ENCODE results near the gene DHODH. TPM values are rescaled to one million over a fixed set of nuclear protein-coding genes. Genes with fewer than 3 reads are reported as not detected.

DHODH gene
- total and polyA plus RNA-seq, 2 of the 13 experiments (the other 11 are each of a cell fraction or from before 2014, with no cell fraction given): 10.7 to 16.4 TPM

- POLR2A ChIA-PET: no interaction called here
- in situ Hi-C loops (cut with HindIII; ENCODE audit: extremely low pct_ligation_motif_present, low pct_unique_long_range_greater_than_20kb): no loop called here
- H3K4me3 ChIP-seq (replicated peaks in 1 of 3; ENCODE audit: insufficient read depth in 1 of 3, low read depth in 2 of 3, low read length in 3 of 3): no peak overlapping the region
- FAIRE-seq (no peak), ATAC-seq (no peak), DNase-seq (ENCODE audit: low spot score) (no peak)
- H3K27ac ChIP-seq (ENCODE audit: extremely low read length, insufficient read depth, low read length): no peak overlapping the region
- no peak for TF ChIP-seq EZH2 (conservative IDR thresholded peaks at IDR 0.05; ENCODE audit: low read depth, low read length)
- BruUV-seq (replicated peaks): no TSS peak
- no peak overlapping the region for H2AFZ ChIP-seq (ENCODE audit: low read length)
- peaks cover 32% of the 10 kb centered on the region for H3K4me1 ChIP-seq (ENCODE audit: insufficient read depth, low read length)
- 100% methylated on average over 2 of the region's 4 CpGs for WGBS (ENCODE audit: low lambda C conversion rate)
- CTCF ChIA-PET (ENCODE audit: low intra/inter-chr PET ratio, low total read pairs): no interaction called here
- H3K4me2 ChIP-seq (ENCODE audit: low read depth, low read length): no peak overlapping the region
- peaks cover 0 to 2% of the 10 kb centered on the region in 2 experiments; a peak in 2 of 5 replicates for H3K27me3 ChIP-seq (ENCODE audit: control insufficient read depth in 1 of 2, insufficient read depth in 2 of 2, low read length in 2 of 2)
- no peaks in the 10 kb centered on the region for H4K20me1 ChIP-seq (ENCODE audit: insufficient read depth, low read length)
- intact Hi-C loops (cut with micrococcal nuclease; ENCODE audit: unreplicated experiment): no loop called here
- no peak overlapping the region for H3K9ac ChIP-seq (ENCODE audit: insufficient read depth, low read depth, low read length)
- no peaks in the 10 kb centered on the region for H3K79me2 ChIP-seq (ENCODE audit: insufficient read depth, low read length)
- no peaks in the 10 kb centered on the region for H3K36me3 ChIP-seq (replicated peaks in 1 of 2; ENCODE audit: control insufficient read depth in 1 of 2, insufficient read depth in 2 of 2, low read length in 2 of 2)
- H3K9me3 ChIP-seq (ENCODE audit: low read length): no peaks in the 10 kb centered on the region
Measured at GRCh38 chr16:71971571-71971970, 37.0 kb upstream of the DHODH start.

DNA sequence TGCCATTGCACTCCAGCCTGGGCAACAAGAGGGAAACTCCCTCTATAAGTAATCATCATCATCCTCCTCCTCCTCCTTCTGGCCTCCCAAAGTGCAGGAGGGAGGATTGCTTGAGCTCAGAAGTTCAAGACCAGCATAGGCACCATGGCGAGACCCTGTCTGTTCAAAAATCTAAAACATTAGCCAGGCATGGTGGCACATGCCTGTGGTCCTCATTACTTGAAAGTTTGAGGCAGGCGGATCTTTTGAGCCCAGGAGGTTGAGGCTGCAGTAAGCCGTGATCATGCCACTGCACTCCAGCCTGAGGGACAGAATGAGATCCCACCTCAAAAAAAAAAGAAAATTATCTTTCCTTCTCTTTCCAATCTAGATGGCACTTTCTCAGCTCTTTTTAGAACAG, 36.2 kb upstream of the DHODH start:
- Histone ChIP-seq H3K4me2 (ENCODE audit: low read depth, low read length) (no peak overlapping the region), H3K9ac (ENCODE audit: insufficient read depth, low read depth, low read length) (no peak overlapping the region), H3K9me3 (ENCODE audit: low read length) (no peaks in the 10 kb centered on the region), H3K4me3 (replicated peaks in 1 of 3; ENCODE audit: insufficient read depth in 1 of 3, low read depth in 2 of 3, low read length in 3 of 3) (no peak overlapping the region), H3K4me1 (ENCODE audit: insufficient read depth, low read length) (peaks cover 32% of the 10 kb centered on the region), H3K79me2 (ENCODE audit: insufficient read depth, low read length) (no peaks in the 10 kb centered on the region), H3K27me3 (ENCODE audit: control insufficient read depth in 1 of 2, insufficient read depth in 2 of 2, low read length in 2 of 2) (peaks cover 0 to 4% of the 10 kb centered on the region in 2 experiments; a peak in 2 of 5 replicates), H3K27ac (ENCODE audit: extremely low read length, insufficient read depth, low read length) (no peak overlapping the region), H4K20me1 (ENCODE audit: insufficient read depth, low read length) (no peaks in the 10 kb centered on the region), H3K36me3 (replicated peaks in 1 of 2; ENCODE audit: control insufficient read depth in 1 of 2, insufficient read depth in 2 of 2, low read length in 2 of 2) (no peaks in the 10 kb centered on the region), H2AFZ (ENCODE audit: low read length) (no peak overlapping the region)
- FAIRE-seq: no peak
- no peak for DNase-seq (ENCODE audit: low spot score)
- TF ChIP-seq HMG20A (CRISPR knock-in tag; IDR thresholded peaks at IDR 0.05; ENCODE audit: borderline replicate concordance) (no peak), PHF20 (CRISPR knock-in tag; IDR thresholded peaks at IDR 0.05) (no peak), KLF11 (CRISPR knock-in tag; IDR thresholded peaks at IDR 0.05) (no peak), ZIK1 (CRISPR knock-in tag; IDR thresholded peaks at IDR 0.05; ENCODE audit: borderline replicate concordance, low read depth) (no peak)
- TF ChIP-seq, protein P1, sequence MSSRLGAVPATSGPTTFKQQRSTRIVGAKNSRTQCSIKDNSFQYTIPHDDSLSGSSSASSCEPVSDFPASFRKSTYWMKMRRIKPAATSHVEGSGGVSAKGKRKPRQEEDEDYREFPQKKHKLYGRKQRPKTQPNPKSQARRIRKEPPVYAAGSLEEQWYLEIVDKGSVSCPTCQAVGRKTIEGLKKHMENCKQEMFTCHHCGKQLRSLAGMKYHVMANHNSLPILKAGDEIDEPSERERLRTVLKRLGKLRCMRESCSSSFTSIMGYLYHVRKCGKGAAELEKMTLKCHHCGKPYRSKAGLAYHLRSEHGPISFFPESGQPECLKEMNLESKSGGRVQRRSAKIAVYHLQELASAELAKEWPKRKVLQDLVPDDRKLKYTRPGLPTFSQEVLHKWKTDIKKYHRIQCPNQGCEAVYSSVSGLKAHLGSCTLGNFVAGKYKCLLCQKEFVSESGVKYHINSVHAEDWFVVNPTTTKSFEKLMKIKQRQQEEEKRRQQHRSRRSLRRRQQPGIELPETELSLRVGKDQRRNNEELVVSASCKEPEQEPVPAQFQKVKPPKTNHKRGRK (CRISPR knock-in tag; IDR thresholded peaks at IDR 0.05): no peak
- CTCF ChIA-PET (ENCODE audit: low intra/inter-chr PET ratio, low total read pairs): no interaction called here
- 54% methylated on average over 3 of the region's 3 CpGs for WGBS (ENCODE audit: low lambda C conversion rate)
- in situ Hi-C loops (cut with HindIII; ENCODE audit: extremely low pct_ligation_motif_present, low pct_unique_long_range_greater_than_20kb): no loop called here
- POLR2A ChIA-PET: no interaction called here
- BruUV-seq (replicated peaks): no TSS peak
- ATAC-seq: no peak
- intact Hi-C loops (cut with micrococcal nuclease; ENCODE audit: unreplicated experiment): no loop called here
